Hepatocyte (in vitro differentiated cells): ENCODE data around the gene CACNA2D1. TPM values are rescaled to one million over a fixed set of nuclear protein-coding genes. Genes with fewer than 3 reads are reported as not detected.

Source experiments
- DNase-seq: peaks from one replicate; pipeline ENCODE4 v3.0.0-alpha.2; 2016; ENCODE audit warnings: low spot score
- H2AFZ ChIP-seq: fragments of 200-600 bp; sonication (generic); 2 replicates; pipeline ENCODE4 v1.6.0; 2016; ENCODE audit warnings: antibody characterized with exemption, mild to moderate bottlenecking
- H3K27ac ChIP-seq: fragments of 200-600 bp; sonication (generic); 2 replicates; pipeline ENCODE4 v1.5.1; 2016; ENCODE audit warnings: mild to moderate bottlenecking
- H3K27me3 ChIP-seq: fragments of 200-600 bp; sonication (generic); 2 replicates; pipeline ENCODE4 v1.6.1; 2016
- H3K36me3 ChIP-seq: fragments of 200-600 bp; sonication (generic); replicated peaks from 2 replicates; pipeline ENCODE4 v1.5.1; 2016; ENCODE audit warnings: low read depth; ENCODE audit not compliant: insufficient read depth
- H3K4me1 ChIP-seq: fragments of 200-600 bp; sonication (generic); 2 replicates; pipeline ENCODE4 v1.5.1; 2016; ENCODE audit warnings: mild to moderate bottlenecking, moderate library complexity; ENCODE audit not compliant: insufficient read depth
- H3K4me2 ChIP-seq: fragments of 200-600 bp; sonication (generic); 2 replicates; pipeline ENCODE4 v1.6.0; 2016
- H3K4me3 ChIP-seq: fragments of 200-600 bp; sonication (generic); 2 replicates; pipeline ENCODE4 v1.5.1; 2016; ENCODE audit warnings: mild to moderate bottlenecking
- H3K79me2 ChIP-seq: fragments of 200-600 bp; sonication (generic); 2 replicates; pipeline ENCODE4 v1.6.0; 2017; ENCODE audit warnings: mild to moderate bottlenecking
- H3K9me2 ChIP-seq: fragments of 200-600 bp; sonication (generic); replicated peaks from 2 replicates; pipeline ENCODE4 v1.6.0; 2017; ENCODE audit warnings: mild to moderate bottlenecking; ENCODE audit not compliant: insufficient read depth
- H3K9me3 ChIP-seq: fragments of 200-600 bp; sonication (generic); 2 replicates; pipeline ENCODE4 v1.5.1; 2016; ENCODE audit warnings: low read depth, mild to moderate bottlenecking
- H4K20me1 ChIP-seq: fragments of 200-600 bp; sonication (generic); 2 replicates; pipeline ENCODE4 v1.6.0; 2016; ENCODE audit warnings: mild to moderate bottlenecking; ENCODE audit not compliant: insufficient read depth, poor library complexity, severe bottlenecking
- EZH2 ChIP-seq: fragments of 200-600 bp; sonication (generic); IDR thresholded peaks from 2 replicates; pipeline ENCODE4 v1.6.1; 2016; ENCODE audit warnings: antibody characterized with exemption, mild to moderate bottlenecking, borderline replicate concordance
- EZH2phosphoT487 ChIP-seq: fragments of 200-600 bp; sonication (generic); IDR thresholded peaks from one replicate; pipeline ENCODE4 v1.6.1; 2018; ENCODE audit warnings: antibody characterized with exemption, mild to moderate bottlenecking, low read depth, moderate library complexity; ENCODE audit not compliant: unreplicated experiment, severe bottlenecking
- WGBS: methylation state at CpG from one replicate; pipeline ENCODE4 v1.1.6; 2016; ENCODE audit warnings: low lambda C conversion rate; ENCODE audit errors: missing lambda C conversion rate; 5-methylcytosine and 5-hydroxymethylcytosine counted together
- polyA plus RNA-seq: library from polyadenylated mRNA; unstranded; fragments of >200 nt; fragmentation: Nextera tagmentation; extraction: Ambion mirVana; gene quantifications from 2 replicates; pipeline ENCODE4 v1.2.1, GENCODE V29; 2016
- total RNA-seq: library from RNA; depleted of rRNA; stranded (reverse); fragments of >200 nt; gene quantifications from 2 replicates; pipeline ENCODE4 v1.2.3, GENCODE V29; 2014
- TF ChIP-seq, protein P1 (sequence below): fragments of 200-600 bp; sonication (generic); IDR thresholded peaks from 2 replicates; pipeline ENCODE4 v1.5.1; 2016; ENCODE audit warnings: antibody characterized with exemption, mild to moderate bottlenecking; ENCODE audit not compliant: poor library complexity

CACNA2D1 gene
- total RNA-seq: 9.0 and 18.9 TPM in 2 replicates
- 2.2 and 3.1 TPM in 2 replicates for polyA plus RNA-seq

DNA sequence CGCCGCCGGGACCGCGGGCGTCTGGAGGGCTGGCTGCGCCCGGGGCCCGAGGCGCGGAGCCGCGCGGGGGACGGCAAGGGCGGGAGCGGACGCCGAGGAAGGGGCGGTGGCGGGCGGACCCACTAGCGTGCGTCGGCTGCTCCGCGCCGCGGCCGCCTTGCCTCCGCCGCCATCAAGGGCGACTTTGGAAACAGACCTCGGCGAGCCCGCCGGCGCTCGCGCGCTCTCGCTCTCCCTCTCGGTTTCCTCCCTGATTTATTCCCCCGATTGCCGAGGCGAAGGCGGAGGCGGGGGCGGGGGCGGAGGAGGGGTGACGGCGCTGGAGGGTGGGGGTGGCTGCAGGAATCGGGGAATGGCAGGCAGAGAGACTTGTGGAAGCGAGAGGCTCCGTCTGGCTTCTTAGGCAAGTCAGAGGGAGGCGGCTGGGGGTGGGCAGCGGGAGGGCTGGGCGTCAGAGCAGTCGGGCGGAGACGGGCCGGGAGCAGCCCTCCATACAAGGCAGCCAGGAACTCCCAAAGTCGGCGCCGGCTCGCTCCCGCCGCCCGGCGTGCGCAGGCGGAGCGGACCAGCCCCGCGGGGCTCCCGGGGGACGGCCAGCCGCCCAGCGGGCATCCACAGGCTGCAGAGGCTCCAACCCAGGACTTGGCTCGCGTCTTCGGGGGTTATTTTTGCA, at the start of gene CACNA2D1:
CACNA2D1 (minus strand) TSS at position 231 of the 673 bp plus-strand sequence.
- Histone ChIP-seq H3K9me3 (no peaks in the 10 kb centered on the region), H2AFZ (peak within 1 kb of the TSS; percentile 93), H3K4me2 (peak within 1 kb of the TSS; percentile 91), H3K4me3 (peak within 1 kb of the TSS; percentile 75), H4K20me1 (peaks cover 4% of the 10 kb centered on the region), H3K79me2 (no peaks in the 10 kb centered on the region), H3K27ac (peak within 1 kb of the TSS; percentile 80), H3K9me2 (no peaks in the 10 kb centered on the region), H3K36me3 (no peaks in the 10 kb centered on the region), H3K4me1 (no peaks in the 10 kb centered on the region), H3K27me3 (peaks cover 25% of the 10 kb centered on the region)
- DNase-seq: peak; percentile 81
- WGBS: under 1% methylated on average over 55 of the region's 82 CpGs
- no peak for TF ChIP-seq EZH2phosphoT487
- TF ChIP-seq, protein P1, sequence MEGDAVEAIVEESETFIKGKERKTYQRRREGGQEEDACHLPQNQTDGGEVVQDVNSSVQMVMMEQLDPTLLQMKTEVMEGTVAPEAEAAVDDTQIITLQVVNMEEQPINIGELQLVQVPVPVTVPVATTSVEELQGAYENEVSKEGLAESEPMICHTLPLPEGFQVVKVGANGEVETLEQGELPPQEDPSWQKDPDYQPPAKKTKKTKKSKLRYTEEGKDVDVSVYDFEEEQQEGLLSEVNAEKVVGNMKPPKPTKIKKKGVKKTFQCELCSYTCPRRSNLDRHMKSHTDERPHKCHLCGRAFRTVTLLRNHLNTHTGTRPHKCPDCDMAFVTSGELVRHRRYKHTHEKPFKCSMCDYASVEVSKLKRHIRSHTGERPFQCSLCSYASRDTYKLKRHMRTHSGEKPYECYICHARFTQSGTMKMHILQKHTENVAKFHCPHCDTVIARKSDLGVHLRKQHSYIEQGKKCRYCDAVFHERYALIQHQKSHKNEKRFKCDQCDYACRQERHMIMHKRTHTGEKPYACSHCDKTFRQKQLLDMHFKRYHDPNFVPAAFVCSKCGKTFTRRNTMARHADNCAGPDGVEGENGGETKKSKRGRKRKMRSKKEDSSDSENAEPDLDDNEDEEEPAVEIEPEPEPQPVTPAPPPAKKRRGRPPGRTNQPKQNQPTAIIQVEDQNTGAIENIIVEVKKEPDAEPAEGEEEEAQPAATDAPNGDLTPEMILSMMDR: no peak
- TF ChIP-seq EZH2: no peak

DNA sequence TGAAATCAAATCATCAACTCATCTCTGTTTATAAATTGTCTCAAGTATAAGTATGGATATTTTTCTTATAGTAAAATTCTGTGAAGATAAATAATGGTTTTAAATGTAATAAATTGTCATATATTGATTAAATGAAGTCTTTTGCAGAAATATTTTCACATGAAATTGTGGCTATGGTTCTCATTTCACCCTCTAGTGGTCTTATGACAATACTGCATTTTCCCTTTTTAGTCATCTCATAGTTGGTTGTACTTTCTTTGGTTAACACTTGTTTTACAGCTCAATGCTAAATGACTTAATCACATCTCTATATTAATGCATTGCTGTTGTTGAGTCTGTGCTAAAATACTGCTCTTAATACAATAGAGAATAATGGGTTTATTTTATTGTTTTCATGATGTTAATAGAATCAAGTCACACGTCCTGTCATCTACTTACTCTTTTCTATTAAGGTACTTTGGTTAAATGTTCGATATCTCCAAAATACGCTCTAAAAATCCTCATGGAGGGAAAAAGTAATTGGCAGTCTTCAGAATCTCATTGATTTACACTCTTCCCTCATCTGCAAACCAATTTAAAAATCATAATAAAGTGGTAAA, 38.0 kb upstream of the CACNA2D1 start:
- H3K4me3 ChIP-seq: no peak overlapping the region
- H3K79me2 ChIP-seq: no peaks in the 10 kb centered on the region
- DNase-seq: peak; percentile 9
- no peak overlapping the region for H3K27ac ChIP-seq
- H3K4me2 ChIP-seq: no peak overlapping the region
- TF ChIP-seq, protein P1: peak; percentile 72
- TF ChIP-seq EZH2phosphoT487 (no peak), EZH2 (no peak)
- no peaks in the 10 kb centered on the region for H4K20me1 ChIP-seq
- H3K27me3 ChIP-seq: no peaks in the 10 kb centered on the region
- 89% methylated on average over 3 of the region's 3 CpGs for WGBS
- no peaks in the 10 kb centered on the region for H3K9me2 ChIP-seq
- no peaks in the 10 kb centered on the region for H3K4me1 ChIP-seq
- H3K9me3 ChIP-seq: no peaks in the 10 kb centered on the region
- H2AFZ ChIP-seq: no peak overlapping the region
- H3K36me3 ChIP-seq: no peaks in the 10 kb centered on the region

DNA sequence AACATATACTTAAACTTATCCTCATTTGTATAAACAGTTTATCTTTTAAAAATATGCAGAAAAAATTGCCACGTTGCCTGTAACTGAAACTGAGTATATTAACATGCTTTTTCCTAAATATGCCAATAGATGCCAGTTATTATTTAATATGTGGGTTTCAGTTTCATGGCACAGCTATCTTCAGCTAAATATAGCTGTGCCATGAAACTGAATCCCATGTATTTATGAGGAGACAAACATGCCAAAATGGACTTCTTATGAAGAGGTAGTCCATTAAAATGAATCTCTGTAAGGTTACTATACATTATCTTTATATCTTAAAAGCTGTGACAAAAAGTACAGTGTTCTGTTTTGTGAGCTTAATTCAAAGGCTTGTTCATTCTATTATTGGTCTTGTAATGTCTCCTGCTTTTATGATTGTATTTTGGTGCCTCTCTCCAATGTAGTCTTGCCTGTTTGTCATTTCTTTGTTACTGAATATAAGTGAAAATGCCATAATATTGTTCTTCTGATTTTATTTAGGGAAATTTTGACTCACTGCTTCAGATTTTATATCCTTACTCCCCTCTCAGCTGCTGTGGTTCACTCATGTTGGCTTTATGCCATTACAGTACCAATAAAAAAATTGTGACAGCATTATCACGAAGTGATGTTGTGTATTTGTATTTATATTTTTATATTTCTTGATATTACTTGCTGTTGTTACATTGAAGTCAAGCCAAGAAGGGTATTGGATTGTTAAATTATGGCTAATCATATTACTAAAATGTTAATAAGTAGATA, 34.3 kb upstream of the CACNA2D1 start:
- Histone ChIP-seq H3K4me3 (no peak overlapping the region), H2AFZ (no peak overlapping the region), H3K4me2 (no peak overlapping the region), H4K20me1 (no peaks in the 10 kb centered on the region), H3K36me3 (no peaks in the 10 kb centered on the region), H3K4me1 (no peaks in the 10 kb centered on the region), H3K9me2 (no peaks in the 10 kb centered on the region), H3K27ac (no peak overlapping the region), H3K27me3 (no peaks in the 10 kb centered on the region), H3K79me2 (no peaks in the 10 kb centered on the region), H3K9me3 (no peaks in the 10 kb centered on the region)
- 38% methylated on average over 2 of the region's 2 CpGs for WGBS
- no peak for DNase-seq
- TF ChIP-seq EZH2 (no peak), EZH2phosphoT487 (no peak)
- TF ChIP-seq, protein P1: no peak
